ENCODE data around the gene PAX5. TPM values are rescaled to one million over a fixed set of nuclear protein-coding genes. Genes with fewer than 3 reads are reported as not detected.

PAX5 gene
- polyA plus RNA-seq, 1 donor from 2014 or later, result not detected

DNA sequence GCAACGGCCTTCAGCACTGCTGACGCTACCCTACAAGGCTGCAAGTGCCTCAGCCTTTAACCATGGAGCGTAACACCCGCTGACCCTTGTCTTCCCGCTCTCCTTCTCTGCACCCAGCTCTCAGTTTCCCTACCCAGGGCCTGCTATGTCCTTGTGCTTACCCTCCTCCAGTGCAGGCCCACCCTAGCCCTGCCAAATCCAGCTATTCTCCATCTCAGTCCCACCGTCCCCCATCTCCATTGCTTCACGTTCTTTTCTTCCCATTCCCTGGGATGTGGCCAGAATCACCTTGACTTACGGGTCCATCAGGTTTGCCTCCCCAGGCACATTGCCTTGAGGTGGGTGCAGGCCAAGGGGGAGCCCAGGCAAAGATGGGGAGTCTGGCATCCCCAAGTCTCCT lies 91.2 kb downstream of the PAX5 start:
- Histone ChIP-seq H3K9ac (ENCODE audit: low read length) (no peak overlapping the region), H3F3A (ENCODE audit: insufficient read depth, low read length, poor library complexity, severe bottlenecking) (no peaks in the 10 kb centered on the region), H3K27ac (ENCODE audit: low read length) (no peak overlapping the region), H3K79me2 (replicated peaks; ENCODE audit: insufficient read depth, low read length) (no peaks in the 10 kb centered on the region), H3K27me3 (ENCODE audit: insufficient read depth, low read depth, low read length) (no peaks in the 10 kb centered on the region), H3K4me2 (ENCODE audit: low read length) (no peak overlapping the region), H3K36me3 (ENCODE audit: insufficient read depth, low read length) (no peaks in the 10 kb centered on the region), H4K20me1 (ENCODE audit: insufficient read depth) (no peaks in the 10 kb centered on the region), H3K4me3 (ENCODE audit: low read length) (no peak overlapping the region), H3K9me3 (ENCODE audit: low read length) (no peaks in the 10 kb centered on the region), H2AFZ (ENCODE audit: low read depth, low read length) (no peak overlapping the region), H3K9me2 (ENCODE audit: insufficient read depth, low read length) (no peaks in the 10 kb centered on the region)
- no peak for TF ChIP-seq POLR2AphosphoS5 (IDR thresholded peaks at IDR 0.05)
- TF ChIP-seq TAF1 (IDR thresholded peaks at IDR 0.05; ENCODE audit: low read depth), result no peak
- TF ChIP-seq MXI1 (conservative IDR thresholded peaks at IDR 0.05; ENCODE audit: poor library complexity, severe bottlenecking), result no peak
- TF ChIP-seq EZH2 (IDR thresholded peaks at IDR 0.05; ENCODE audit: borderline replicate concordance, insufficient read depth, low read length, poor library complexity, severe bottlenecking), result no peak
- TF ChIP-seq RAD21 (conservative IDR thresholded peaks at IDR 0.05), result no peak
- TF ChIP-seq, protein P1, sequence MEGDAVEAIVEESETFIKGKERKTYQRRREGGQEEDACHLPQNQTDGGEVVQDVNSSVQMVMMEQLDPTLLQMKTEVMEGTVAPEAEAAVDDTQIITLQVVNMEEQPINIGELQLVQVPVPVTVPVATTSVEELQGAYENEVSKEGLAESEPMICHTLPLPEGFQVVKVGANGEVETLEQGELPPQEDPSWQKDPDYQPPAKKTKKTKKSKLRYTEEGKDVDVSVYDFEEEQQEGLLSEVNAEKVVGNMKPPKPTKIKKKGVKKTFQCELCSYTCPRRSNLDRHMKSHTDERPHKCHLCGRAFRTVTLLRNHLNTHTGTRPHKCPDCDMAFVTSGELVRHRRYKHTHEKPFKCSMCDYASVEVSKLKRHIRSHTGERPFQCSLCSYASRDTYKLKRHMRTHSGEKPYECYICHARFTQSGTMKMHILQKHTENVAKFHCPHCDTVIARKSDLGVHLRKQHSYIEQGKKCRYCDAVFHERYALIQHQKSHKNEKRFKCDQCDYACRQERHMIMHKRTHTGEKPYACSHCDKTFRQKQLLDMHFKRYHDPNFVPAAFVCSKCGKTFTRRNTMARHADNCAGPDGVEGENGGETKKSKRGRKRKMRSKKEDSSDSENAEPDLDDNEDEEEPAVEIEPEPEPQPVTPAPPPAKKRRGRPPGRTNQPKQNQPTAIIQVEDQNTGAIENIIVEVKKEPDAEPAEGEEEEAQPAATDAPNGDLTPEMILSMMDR (IDR thresholded peaks at IDR 0.05; ENCODE audit: poor library complexity, severe bottlenecking), result no peak
- TF ChIP-seq, protein P2, sequence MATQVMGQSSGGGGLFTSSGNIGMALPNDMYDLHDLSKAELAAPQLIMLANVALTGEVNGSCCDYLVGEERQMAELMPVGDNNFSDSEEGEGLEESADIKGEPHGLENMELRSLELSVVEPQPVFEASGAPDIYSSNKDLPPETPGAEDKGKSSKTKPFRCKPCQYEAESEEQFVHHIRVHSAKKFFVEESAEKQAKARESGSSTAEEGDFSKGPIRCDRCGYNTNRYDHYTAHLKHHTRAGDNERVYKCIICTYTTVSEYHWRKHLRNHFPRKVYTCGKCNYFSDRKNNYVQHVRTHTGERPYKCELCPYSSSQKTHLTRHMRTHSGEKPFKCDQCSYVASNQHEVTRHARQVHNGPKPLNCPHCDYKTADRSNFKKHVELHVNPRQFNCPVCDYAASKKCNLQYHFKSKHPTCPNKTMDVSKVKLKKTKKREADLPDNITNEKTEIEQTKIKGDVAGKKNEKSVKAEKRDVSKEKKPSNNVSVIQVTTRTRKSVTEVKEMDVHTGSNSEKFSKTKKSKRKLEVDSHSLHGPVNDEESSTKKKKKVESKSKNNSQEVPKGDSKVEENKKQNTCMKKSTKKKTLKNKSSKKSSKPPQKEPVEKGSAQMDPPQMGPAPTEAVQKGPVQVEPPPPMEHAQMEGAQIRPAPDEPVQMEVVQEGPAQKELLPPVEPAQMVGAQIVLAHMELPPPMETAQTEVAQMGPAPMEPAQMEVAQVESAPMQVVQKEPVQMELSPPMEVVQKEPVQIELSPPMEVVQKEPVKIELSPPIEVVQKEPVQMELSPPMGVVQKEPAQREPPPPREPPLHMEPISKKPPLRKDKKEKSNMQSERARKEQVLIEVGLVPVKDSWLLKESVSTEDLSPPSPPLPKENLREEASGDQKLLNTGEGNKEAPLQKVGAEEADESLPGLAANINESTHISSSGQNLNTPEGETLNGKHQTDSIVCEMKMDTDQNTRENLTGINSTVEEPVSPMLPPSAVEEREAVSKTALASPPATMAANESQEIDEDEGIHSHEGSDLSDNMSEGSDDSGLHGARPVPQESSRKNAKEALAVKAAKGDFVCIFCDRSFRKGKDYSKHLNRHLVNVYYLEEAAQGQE (IDR thresholded peaks at IDR 0.05; ENCODE audit: borderline replicate concordance), result no peak
- no peak for TF ChIP-seq SMC3 (conservative IDR thresholded peaks at IDR 0.05; ENCODE audit: poor library complexity)
- no peak for TF ChIP-seq EP300 (conservative IDR thresholded peaks at IDR 0.05; ENCODE audit: poor library complexity, severe bottlenecking)

DNA sequence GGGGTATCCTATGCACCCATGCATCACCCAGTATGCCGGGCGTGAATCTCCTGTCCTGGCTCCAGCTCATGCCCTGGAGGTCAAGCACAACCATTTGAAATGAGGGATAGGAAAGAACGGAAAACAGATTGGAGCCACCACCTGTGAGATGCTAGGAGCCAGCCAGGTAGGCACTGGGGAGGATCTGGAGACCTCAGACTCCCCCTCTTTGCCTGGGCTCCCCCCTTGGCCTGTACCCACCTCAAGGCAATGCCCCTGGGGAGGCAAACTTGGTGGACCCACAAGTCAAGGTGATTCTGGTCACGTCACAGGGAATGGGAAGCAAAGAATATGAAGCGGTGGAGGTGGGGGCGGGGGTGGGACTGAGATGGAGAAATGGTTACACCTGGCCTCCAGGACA lies 92.6 kb downstream of the PAX5 start:
- Histone ChIP-seq H3K9me2 (ENCODE audit: insufficient read depth, low read length) (no peaks in the 10 kb centered on the region), H3K9me3 (ENCODE audit: low read length) (no peaks in the 10 kb centered on the region), H3K9ac (ENCODE audit: low read length) (no peak overlapping the region), H3K4me3 (ENCODE audit: low read length) (no peak overlapping the region), H3F3A (ENCODE audit: insufficient read depth, low read length, poor library complexity, severe bottlenecking) (no peaks in the 10 kb centered on the region), H3K79me2 (replicated peaks; ENCODE audit: insufficient read depth, low read length) (no peaks in the 10 kb centered on the region), H2AFZ (ENCODE audit: low read depth, low read length) (no peak overlapping the region), H3K4me2 (ENCODE audit: low read length) (no peak overlapping the region), H3K36me3 (ENCODE audit: insufficient read depth, low read length) (no peaks in the 10 kb centered on the region), H4K20me1 (ENCODE audit: insufficient read depth) (no peaks in the 10 kb centered on the region), H3K27ac (ENCODE audit: low read length) (no peak overlapping the region), H3K27me3 (ENCODE audit: insufficient read depth, low read depth, low read length) (no peaks in the 10 kb centered on the region)
- TF ChIP-seq, protein P1 (IDR thresholded peaks at IDR 0.05; ENCODE audit: poor library complexity, severe bottlenecking), result no peak
- no peak for TF ChIP-seq EZH2 (IDR thresholded peaks at IDR 0.05; ENCODE audit: borderline replicate concordance, insufficient read depth, low read length, poor library complexity, severe bottlenecking)
- no peak for TF ChIP-seq POLR2AphosphoS5 (IDR thresholded peaks at IDR 0.05)
- TF ChIP-seq, protein P2 (IDR thresholded peaks at IDR 0.05; ENCODE audit: borderline replicate concordance), result no peak
- no peak for TF ChIP-seq TAF1 (IDR thresholded peaks at IDR 0.05; ENCODE audit: low read depth)
- no peak for TF ChIP-seq RAD21 (conservative IDR thresholded peaks at IDR 0.05)
- TF ChIP-seq EP300 (conservative IDR thresholded peaks at IDR 0.05; ENCODE audit: poor library complexity, severe bottlenecking), result no peak
- TF ChIP-seq MXI1 (conservative IDR thresholded peaks at IDR 0.05; ENCODE audit: poor library complexity, severe bottlenecking), result no peak
- no peak for TF ChIP-seq SMC3 (conservative IDR thresholded peaks at IDR 0.05; ENCODE audit: poor library complexity)
